ENCODE data around the gene CTNS.

DNA sequence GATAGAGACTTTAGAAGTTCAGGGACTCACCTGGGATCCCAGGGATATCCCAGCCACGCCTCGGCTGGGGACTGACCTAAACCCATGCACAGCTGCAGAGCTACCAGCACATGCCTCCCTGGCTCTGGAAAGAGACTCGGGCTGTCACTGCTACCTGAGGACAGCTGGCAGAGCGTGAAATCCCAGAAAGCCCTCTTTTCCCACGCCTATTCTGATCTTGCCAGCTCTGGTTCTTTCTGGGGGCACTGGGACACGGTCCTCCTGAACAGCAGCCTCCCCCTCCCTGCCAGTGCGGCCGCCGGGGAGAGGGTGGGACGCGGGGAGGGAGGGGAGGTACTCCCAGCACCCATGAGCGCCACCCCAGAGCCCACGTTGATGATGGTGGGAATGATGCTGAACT is 48.6 kb downstream of the CTNS start:
- TF ChIP-seq, protein P1, sequence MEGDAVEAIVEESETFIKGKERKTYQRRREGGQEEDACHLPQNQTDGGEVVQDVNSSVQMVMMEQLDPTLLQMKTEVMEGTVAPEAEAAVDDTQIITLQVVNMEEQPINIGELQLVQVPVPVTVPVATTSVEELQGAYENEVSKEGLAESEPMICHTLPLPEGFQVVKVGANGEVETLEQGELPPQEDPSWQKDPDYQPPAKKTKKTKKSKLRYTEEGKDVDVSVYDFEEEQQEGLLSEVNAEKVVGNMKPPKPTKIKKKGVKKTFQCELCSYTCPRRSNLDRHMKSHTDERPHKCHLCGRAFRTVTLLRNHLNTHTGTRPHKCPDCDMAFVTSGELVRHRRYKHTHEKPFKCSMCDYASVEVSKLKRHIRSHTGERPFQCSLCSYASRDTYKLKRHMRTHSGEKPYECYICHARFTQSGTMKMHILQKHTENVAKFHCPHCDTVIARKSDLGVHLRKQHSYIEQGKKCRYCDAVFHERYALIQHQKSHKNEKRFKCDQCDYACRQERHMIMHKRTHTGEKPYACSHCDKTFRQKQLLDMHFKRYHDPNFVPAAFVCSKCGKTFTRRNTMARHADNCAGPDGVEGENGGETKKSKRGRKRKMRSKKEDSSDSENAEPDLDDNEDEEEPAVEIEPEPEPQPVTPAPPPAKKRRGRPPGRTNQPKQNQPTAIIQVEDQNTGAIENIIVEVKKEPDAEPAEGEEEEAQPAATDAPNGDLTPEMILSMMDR (IDR thresholded peaks at IDR 0.05) = no peak
- no peak for TF ChIP-seq POLR2AphosphoS5 (IDR thresholded peaks at IDR 0.05; ENCODE audit: insufficient read depth in 1 of 2, low read depth in 1 of 2)

Measured in vagina (tissue), 2 donors.